H1 (cell line): ENCODE data around the gene TNRC6A. TPM values are rescaled to one million over a fixed set of nuclear protein-coding genes. Genes with fewer than 3 reads are reported as not detected.

ENCODE experiments used
- CTCF ChIA-PET: fragments of 300-600 bp; sonication (Branson Sonifier 250); formaldehyde crosslinking; loops from one replicate; lab custom pipeline; 2021; ENCODE audit not compliant: partially characterized antibody; lab: Charles Lee
- POLR2A ChIA-PET: fragments of 300-600 bp; sonication (Branson Sonifier 250); formaldehyde crosslinking; loops from one replicate; lab custom pipeline; 2021; ENCODE audit warnings: inconsistent platforms; ENCODE audit not compliant: partially characterized antibody; lab: Charles Lee
- DNase-seq, 2 experiments: peaks; one replicate each; pipeline versions ENCODE4 v3.0.0 to v3.0.0-alpha.2; 2010 to 2022; ENCODE audit warnings: low spot score in 2 of 2, low read depth in 1 of 2, mixed read lengths in 1 of 2
- FAIRE-seq: peaks from 2 replicates; lab custom pipeline; 2011; peaks lifted over from hg19 to GRCh38; lab: Jason Lieb, UNC
- H2AFZ ChIP-seq: 2 replicates; pipeline ENCODE4 v1.8.1; 2012; ENCODE audit warnings: low read length, inconsistent platforms
- H2AK5ac ChIP-seq: 2 replicates; pipeline ENCODE4 v1.6.1; 2013; ENCODE audit warnings: low read depth, low read length
- H2BK120ac ChIP-seq: replicated peaks from 2 replicates; pipeline ENCODE3; 2013; ENCODE audit warnings: low read depth, low read length, inconsistent platforms
- H2BK12ac ChIP-seq: 2 replicates; pipeline ENCODE4 v1.6.1; 2013; ENCODE audit warnings: low read depth, low read length
- H2BK15ac ChIP-seq: 2 replicates; pipeline ENCODE4 v1.6.1; 2013; ENCODE audit warnings: low read length
- H2BK20ac ChIP-seq: 2 replicates; pipeline ENCODE4 v1.6.1; 2013; ENCODE audit warnings: low read length
- H2BK5ac ChIP-seq: 2 replicates; pipeline ENCODE4 v1.6.1; 2013; ENCODE audit warnings: low read depth, low read length
- H3K14ac ChIP-seq: 2 replicates; pipeline ENCODE4 v1.6.1; 2013; ENCODE audit warnings: inconsistent platforms; ENCODE audit not compliant: insufficient read length
- H3K18ac ChIP-seq: 2 replicates; pipeline ENCODE4 v1.6.1; 2013; ENCODE audit warnings: low read length; ENCODE audit errors: extremely low read depth
- H3K23ac ChIP-seq: 2 replicates; pipeline ENCODE4 v1.6.1; 2013; ENCODE audit warnings: inconsistent platforms; ENCODE audit not compliant: insufficient read length
- H3K23me2 ChIP-seq: 2 replicates; pipeline ENCODE4 v1.6.1; 2013; ENCODE audit warnings: low read depth, low read length
- H3K27ac ChIP-seq: 2 replicates; pipeline ENCODE4 v1.6.1; 2011; ENCODE audit warnings: low read depth, low read length, inconsistent platforms
- H3K27me3 ChIP-seq, 4 experiments: replicated peaks in 1 of 4; 1 replicate in 1 of 4; 2 replicates in 3 of 4; pipeline versions ENCODE4 v1.6.1 to v1.8.1; 2011 to 2013; ENCODE audit warnings: low read length in 3 of 4, mild to moderate bottlenecking in 3 of 4, inconsistent platforms in 2 of 4, mixed read lengths in 2 of 4, moderate library complexity in 1 of 4; ENCODE audit not compliant: control insufficient read depth in 3 of 4, insufficient read depth in 3 of 4; ENCODE audit errors: extremely low read depth in 1 of 4
- H3K36me3 ChIP-seq, 4 experiments: 2 replicates each; pipeline versions ENCODE4 v1.6.1 to v1.8.1; 2011 to 2013; ENCODE audit warnings: mild to moderate bottlenecking in 4 of 4, low read length in 3 of 4, moderate library complexity in 2 of 4, control low read depth in 1 of 4, inconsistent platforms in 1 of 4; ENCODE audit not compliant: insufficient read depth in 4 of 4, control insufficient read depth in 2 of 4
- H3K4ac ChIP-seq: replicated peaks from 2 replicates; pipeline ENCODE3; 2013; ENCODE audit warnings: low read length, low read depth, mixed read lengths, inconsistent platforms; ENCODE audit not compliant: insufficient read length
- H3K4me1 ChIP-seq, 4 experiments: replicated peaks in 1 of 4; 1 replicate in 1 of 4; 2 replicates in 3 of 4; pipeline versions ENCODE4 v1.6.1 to v1.8.1; 2011 to 2013; ENCODE audit warnings: low read length in 3 of 4, inconsistent platforms in 2 of 4, mixed read lengths in 1 of 4; ENCODE audit not compliant: insufficient read depth in 4 of 4, control insufficient read depth in 3 of 4
- H3K4me2 ChIP-seq, 2 experiments: 2 replicates each; pipeline versions ENCODE4 v1.6.1 to v1.8.1; 2011 to 2013; ENCODE audit warnings: low read depth in 2 of 2, low read length in 2 of 2, control low read depth in 1 of 2, inconsistent platforms in 1 of 2, mild to moderate bottlenecking in 1 of 2; ENCODE audit not compliant: insufficient read depth in 1 of 2
- H3K4me3 ChIP-seq, 4 experiments: fragments of 200-600, 300-600 bp in 1 of 4; sonication (generic), shearing (Covaris generic), sonication (Bioruptor Twin) in 1 of 4; 2 replicates each; pipeline versions ENCODE4 v1.5.1 to v1.8.1; 2011 to 2016; ENCODE audit warnings: low read length in 4 of 4, low read depth in 3 of 4, control low read depth in 2 of 4, inconsistent platforms in 2 of 4, mild to moderate bottlenecking in 2 of 4, mixed read lengths in 1 of 4, moderate library complexity in 1 of 4; ENCODE audit not compliant: insufficient read depth in 2 of 4; ENCODE audit errors: extremely low read depth in 1 of 4
- H3K56ac ChIP-seq: replicated peaks from 2 replicates; pipeline ENCODE3; 2013; ENCODE audit warnings: low read depth, mild to moderate bottlenecking, mixed read lengths, low read length, inconsistent platforms; ENCODE audit not compliant: insufficient read length
- H3K79me1 ChIP-seq: 2 replicates; pipeline ENCODE4 v1.6.1; 2013; ENCODE audit warnings: low read depth, low read length, control low read depth
- H3K79me2 ChIP-seq, 2 experiments: 2 replicates each; pipeline versions ENCODE4 v1.6.1 to v1.8.1; 2012 to 2013; ENCODE audit warnings: low read length in 2 of 2, mild to moderate bottlenecking in 2 of 2, inconsistent platforms in 1 of 2; ENCODE audit not compliant: insufficient read depth in 2 of 2, control insufficient read depth in 1 of 2
- H3K9ac ChIP-seq, 4 experiments: replicated peaks in 1 of 4; 1 replicate in 1 of 4; 2 replicates in 3 of 4; pipeline versions ENCODE4 v1.6.1 to v1.8.1; 2011 to 2013; ENCODE audit warnings: low read depth in 3 of 4, low read length in 3 of 4, control low read depth in 2 of 4, mild to moderate bottlenecking in 2 of 4, moderate library complexity in 2 of 4, inconsistent platforms in 1 of 4; ENCODE audit errors: extremely low read depth in 1 of 4
- H3K9me3 ChIP-seq, 2 experiments: 2 replicates each; pipeline versions ENCODE4 v1.6.1 to v1.8.1; 2012 to 2013; ENCODE audit warnings: mild to moderate bottlenecking in 2 of 2, moderate library complexity in 2 of 2, control low read depth in 1 of 2, inconsistent platforms in 1 of 2, low read depth in 1 of 2, low read length in 1 of 2, mixed read lengths in 1 of 2; ENCODE audit not compliant: insufficient read depth in 2 of 2
- H4K20me1 ChIP-seq, 2 experiments: replicated peaks in 1 of 2; 2 replicates each; pipeline versions ENCODE3 to v1.8.1; 2011 to 2013; ENCODE audit warnings: inconsistent platforms in 2 of 2, low read length in 2 of 2, mild to moderate bottlenecking in 1 of 2; ENCODE audit not compliant: insufficient read depth in 2 of 2, control insufficient read depth in 1 of 2
- H4K5ac ChIP-seq: 2 replicates; pipeline ENCODE4 v1.6.1; 2013; ENCODE audit warnings: low read length, low read depth, mixed read lengths, inconsistent platforms; ENCODE audit not compliant: insufficient read length
- H4K8ac ChIP-seq: 2 replicates; pipeline ENCODE4 v1.8.0; 2013; ENCODE audit warnings: mild to moderate bottlenecking, moderate library complexity, low read length, inconsistent platforms; ENCODE audit not compliant: insufficient read depth; ENCODE audit errors: extremely low read depth
- H4K91ac ChIP-seq: replicated peaks from 2 replicates; pipeline ENCODE3; 2013; ENCODE audit warnings: low read length, mixed read lengths, inconsistent platforms; ENCODE audit not compliant: insufficient read length
- BRCA1 ChIP-seq: IDR thresholded peaks from 2 replicates; pipeline ENCODE4 v1.6.1; 2012; ENCODE audit warnings: low read depth, low read length, improper control_type of control experiment
- CHD1 ChIP-seq: IDR thresholded peaks from 2 replicates; pipeline ENCODE4 v1.6.1; 2012; ENCODE audit warnings: low read depth, low read length, improper control_type of control experiment
- CREB1 ChIP-seq: IDR thresholded peaks from 2 replicates; pipeline ENCODE4 v1.6.1; 2012; ENCODE audit warnings: inconsistent platforms
- CTBP2 ChIP-seq: IDR thresholded peaks from 2 replicates; pipeline ENCODE4 v1.7.0; 2011; ENCODE audit warnings: borderline replicate concordance, mild to moderate bottlenecking, moderate library complexity, mixed read lengths, low read length; ENCODE audit not compliant: insufficient read depth, insufficient read length
- EZH2 ChIP-seq: fragments of 200-600 bp; sonication (generic); IDR thresholded peaks from 2 replicates; pipeline ENCODE4 v1.7.1; 2012; ENCODE audit warnings: low read depth, mild to moderate bottlenecking, moderate library complexity, low read length, inconsistent platforms; ENCODE audit not compliant: severe bottlenecking
- JUND ChIP-seq: IDR thresholded peaks from 2 replicates; pipeline ENCODE4 v1.6.1; 2011; ENCODE audit warnings: mild to moderate bottlenecking, improper control_type of control experiment, low read length
- NANOG ChIP-seq: IDR thresholded peaks from 2 replicates; pipeline ENCODE4 v1.6.1; 2011; ENCODE audit warnings: low read length, low read depth, mild to moderate bottlenecking, inconsistent platforms; ENCODE audit not compliant: insufficient read depth, poor library complexity, severe bottlenecking
- POLR2A ChIP-seq, 2 experiments: IDR thresholded peaks; 1 replicate in 1 of 2; 2 replicates in 1 of 2; pipeline ENCODE4 v1.6.1; 2011; ENCODE audit warnings: low read depth in 2 of 2, low read length in 2 of 2, mild to moderate bottlenecking in 2 of 2; ENCODE audit errors: control extremely low read depth in 1 of 2
- POU5F1 ChIP-seq: IDR thresholded peaks from 2 replicates; pipeline ENCODE4 v1.6.1; 2011; ENCODE audit warnings: low read depth, mild to moderate bottlenecking, low read length, moderate library complexity
- RBBP5 ChIP-seq: IDR thresholded peaks from 2 replicates; pipeline ENCODE4 v1.7.1; 2012; ENCODE audit warnings: low read depth, mild to moderate bottlenecking, inconsistent platforms, low read length, moderate library complexity, borderline replicate concordance
- RFX5 ChIP-seq: IDR thresholded peaks from 2 replicates; pipeline ENCODE4 v1.6.1; 2011; ENCODE audit warnings: low read depth, low read length, improper control_type of control experiment, borderline replicate concordance
- RXRA ChIP-seq: IDR thresholded peaks from 2 replicates; pipeline ENCODE4 v1.6.1; 2011; ENCODE audit warnings: low read depth, mild to moderate bottlenecking, low read length, moderate library complexity; ENCODE audit not compliant: insufficient read depth
- SAP30 ChIP-seq: fragments of 300-600 bp; sonication (generic); IDR thresholded peaks from 2 replicates; pipeline ENCODE4 v1.7.1; 2012; ENCODE audit warnings: low read length, moderate library complexity, mild to moderate bottlenecking, inconsistent platforms; ENCODE audit not compliant: insufficient read depth, insufficient replicate concordance
- USF2 ChIP-seq: IDR thresholded peaks from 2 replicates; pipeline ENCODE4 v1.6.1; 2011; ENCODE audit warnings: low read length, improper control_type of control experiment
- WGBS, 2 experiments: shearing (Covaris generic) in 1 of 2; methylation state at CpG; one replicate each; pipeline versions ENCODE4 v1.1.6 to v1.1.7; 2013 to 2015; ENCODE audit warnings: low lambda C conversion rate in 2 of 2, mixed read lengths in 2 of 2, inconsistent platforms in 1 of 2, low coverage in 1 of 2, missing lambda C conversion rate in 1 of 2; ENCODE audit not compliant: insufficient replicate concordance in 2 of 2, insufficient coverage in 1 of 2, insufficient read length in 1 of 2; ENCODE audit errors: extremely low coverage in 1 of 2, missing lambda C conversion rate in 1 of 2; 5-methylcytosine and 5-hydroxymethylcytosine counted together
- polyA plus RNA-seq, 7 experiments: library from polyadenylated mRNA; depleted of rRNA in 3 of 7; stranded (reverse) in 5 of 7; unstranded in 2 of 7; fragments of >200 nt in 5 of 7; fragments of 200-250 nt in 2 of 7; gene quantifications; 1 replicate in 5 of 7; 2 replicates in 1 of 7; 4 replicates in 1 of 7; pipeline versions ENCODE4 v1.2.1 to v1.2.3, GENCODE V29; 2011 to 2013; ENCODE audit warnings: missing spikeins in 2 of 7, mixed read lengths in 2 of 7
- total RNA-seq: library from RNA; stranded (reverse); fragmentation: NEBNext Ultra II Directional; extraction: Animal tissue kit (Norgen Biotek cat#: 25700); gene quantifications from 2 replicates; pipeline ENCODE4 v1.2.1, GENCODE V29; 2021

The TNRC6A gene
- total and polyA plus RNA-seq, 2 of the 8 experiments (the other 6 are each of a cell fraction or from before 2014, with no cell fraction given): 67.6 to 103 TPM

- no peak overlapping the region for H3K4me3 ChIP-seq
- FAIRE-seq (no peak), DNase-seq (no peak)
- no peaks in the 10 kb centered on the region for H3K27me3 ChIP-seq
- H3K27ac ChIP-seq: no peak overlapping the region
- no peak overlapping the region for H4K5ac ChIP-seq
- H3K9me3 ChIP-seq: no peaks in the 10 kb centered on the region
- H4K20me1 ChIP-seq: no peaks in the 10 kb centered on the region
- no peak overlapping the region for H3K14ac ChIP-seq
- ChIA-PET CTCF (no interaction called here), POLR2A (no interaction called here)
- H3K9ac ChIP-seq: no peak overlapping the region
- H3K56ac ChIP-seq: no peak overlapping the region
- no peak overlapping the region for H3K4me2 ChIP-seq
- H2BK5ac ChIP-seq: no peak overlapping the region
- no peak overlapping the region for H2BK12ac ChIP-seq
- H3K79me1 ChIP-seq: no peaks in the 10 kb centered on the region
- H4K91ac ChIP-seq: no peak overlapping the region
- H2BK15ac ChIP-seq: no peak overlapping the region
- no peak overlapping the region for H2BK20ac ChIP-seq
- 92% methylated on average over 5 of the region's 5 CpGs; no CpG with 5 or more reads in 1 of the 2 experiments for WGBS, 2 experiments
- no peaks in the 10 kb centered on the region for H3K23me2 ChIP-seq
- peaks cover 0 to 3% (median 0%) of the 10 kb centered on the region in 4 experiments; a peak in 1 of 7 replicates for H3K4me1 ChIP-seq
- no peak overlapping the region for H3K18ac ChIP-seq
- H3K36me3 ChIP-seq: no peaks in the 10 kb centered on the region
- H2AK5ac ChIP-seq: no peak overlapping the region
- no peak overlapping the region for H2BK120ac ChIP-seq
- no peaks in the 10 kb centered on the region for H3K79me2 ChIP-seq
- no peak overlapping the region for H3K23ac ChIP-seq
- no peak overlapping the region for H3K4ac ChIP-seq
- no peak overlapping the region for H4K8ac ChIP-seq
- no peak overlapping the region for H2AFZ ChIP-seq
- no peak for TF ChIP-seq USF2
- TF ChIP-seq SAP30: no peak
- TF ChIP-seq EZH2: no peak
- no peak for TF ChIP-seq BRCA1
- TF ChIP-seq POU5F1: no peak
- TF ChIP-seq RBBP5: no peak
- no peak for TF ChIP-seq POLR2A (IDR thresholded peaks at IDR 0.05; ENCODE audit: control extremely low read depth in 1 of 2, low read depth in 2 of 2, low read length in 2 of 2)
- no peak for TF ChIP-seq RFX5
- TF ChIP-seq JUND: no peak
- no peak for TF ChIP-seq CHD1
- TF ChIP-seq CREB1: no peak
- TF ChIP-seq RXRA: no peak
- TF ChIP-seq CTBP2: no peak
- no peak for TF ChIP-seq NANOG
Observed at GRCh38 chr16:24855678-24856077, 126.2 kb downstream of the TNRC6A start.
